H1 (cell line): ENCODE measurements around the gene H2AZ2.

Experiments
- JUND ChIP-seq: IDR thresholded peaks from 2 replicates; pipeline ENCODE4 v1.6.1; 2011; ENCODE audit warnings: mild to moderate bottlenecking, improper control_type of control experiment, low read length
- POLR2A ChIP-seq, 2 experiments: IDR thresholded peaks; 1 replicate in 1 of 2; 2 replicates in 1 of 2; pipeline ENCODE4 v1.6.1; 2011; ENCODE audit warnings: low read depth in 2 of 2, low read length in 2 of 2, mild to moderate bottlenecking in 2 of 2; ENCODE audit errors: control extremely low read depth in 1 of 2
- POLR2AphosphoS5 ChIP-seq: IDR thresholded peaks from 2 replicates; pipeline ENCODE4 v1.6.1; 2011; ENCODE audit warnings: low read depth, low read length
- RXRA ChIP-seq: IDR thresholded peaks from 2 replicates; pipeline ENCODE4 v1.6.1; 2011; ENCODE audit warnings: low read depth, mild to moderate bottlenecking, low read length, moderate library complexity; ENCODE audit not compliant: insufficient read depth
- ZNF274 ChIP-seq: IDR thresholded peaks from 2 replicates; pipeline ENCODE4 v1.7.0; 2012; ENCODE audit warnings: low read length, borderline replicate concordance; ENCODE audit errors: extremely low read depth
- TF ChIP-seq, protein P1 (sequence below), 3 experiments: IDR thresholded peaks; 1 replicate in 2 of 3; 2 replicates in 1 of 3; pipeline versions ENCODE4 v1.5.1 to v1.6.1; 2011; ENCODE audit warnings: low read length in 3 of 3, mild to moderate bottlenecking in 3 of 3, inconsistent platforms in 2 of 3, low read depth in 1 of 3, moderate library complexity in 1 of 3; ENCODE audit not compliant: insufficient read depth in 1 of 3; ENCODE audit errors: control extremely low read depth in 1 of 3

GRCh38 chr7:44876393-44876792 lies 28.5 kb upstream of the H2AZ2 start:
- TF ChIP-seq, protein P1, sequence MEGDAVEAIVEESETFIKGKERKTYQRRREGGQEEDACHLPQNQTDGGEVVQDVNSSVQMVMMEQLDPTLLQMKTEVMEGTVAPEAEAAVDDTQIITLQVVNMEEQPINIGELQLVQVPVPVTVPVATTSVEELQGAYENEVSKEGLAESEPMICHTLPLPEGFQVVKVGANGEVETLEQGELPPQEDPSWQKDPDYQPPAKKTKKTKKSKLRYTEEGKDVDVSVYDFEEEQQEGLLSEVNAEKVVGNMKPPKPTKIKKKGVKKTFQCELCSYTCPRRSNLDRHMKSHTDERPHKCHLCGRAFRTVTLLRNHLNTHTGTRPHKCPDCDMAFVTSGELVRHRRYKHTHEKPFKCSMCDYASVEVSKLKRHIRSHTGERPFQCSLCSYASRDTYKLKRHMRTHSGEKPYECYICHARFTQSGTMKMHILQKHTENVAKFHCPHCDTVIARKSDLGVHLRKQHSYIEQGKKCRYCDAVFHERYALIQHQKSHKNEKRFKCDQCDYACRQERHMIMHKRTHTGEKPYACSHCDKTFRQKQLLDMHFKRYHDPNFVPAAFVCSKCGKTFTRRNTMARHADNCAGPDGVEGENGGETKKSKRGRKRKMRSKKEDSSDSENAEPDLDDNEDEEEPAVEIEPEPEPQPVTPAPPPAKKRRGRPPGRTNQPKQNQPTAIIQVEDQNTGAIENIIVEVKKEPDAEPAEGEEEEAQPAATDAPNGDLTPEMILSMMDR (IDR thresholded peaks at IDR 0.05; ENCODE audit: control extremely low read depth in 1 of 3, insufficient read depth in 1 of 3, low read depth in 1 of 3, low read length in 3 of 3), result no peak
- TF ChIP-seq JUND (no peak), ZNF274 (no peak), POLR2A (IDR thresholded peaks at IDR 0.05; ENCODE audit: control extremely low read depth in 1 of 2, low read depth in 2 of 2, low read length in 2 of 2) (no peak), POLR2AphosphoS5 (no peak), RXRA (no peak)
